Ascending aorta (tissue), 2 donors: ENCODE measurements around the gene MARS2. TPM values are rescaled to one million over a fixed set of nuclear protein-coding genes. Genes with fewer than 3 reads are reported as not detected.
"Not testable (repeated sequence)": the region's sequence is repeated elsewhere in the genome, so short reads cannot be mapped to it uniquely, and the experiment has no call there.

Source experiments
- DNase-seq, 2 donors: peaks; one replicate each; pipeline ENCODE4 v3.0.0-alpha.2; 2019; ENCODE audit warnings: low spot score in 2 of 2
- H3K27ac ChIP-seq, 2 donors: fragments of 200-600 bp; sonication (generic); one replicate each; pipeline ENCODE4 v1.5.1; 2016 to 2017; ENCODE audit warnings: mild to moderate bottlenecking in 1 of 2
- H3K27me3 ChIP-seq: fragments of 200-600 bp; sonication (generic); one replicate; pipeline ENCODE4 v1.5.1; 2017
- H3K36me3 ChIP-seq, 2 donors: fragments of 200-600 bp; sonication (generic); one replicate each; pipeline ENCODE4 v1.5.1; 2016
- H3K4me1 ChIP-seq, 2 donors: fragments of 200-600 bp; sonication (generic); one replicate each; pipeline ENCODE4 v1.5.1; 2016 to 2017; ENCODE audit warnings: mild to moderate bottlenecking in 1 of 2
- H3K4me3 ChIP-seq, 2 donors: fragments of 200-600 bp; sonication (generic); one replicate each; pipeline ENCODE4 v1.5.1; 2016 to 2017; ENCODE audit warnings: mild to moderate bottlenecking in 1 of 2
- H3K9me3 ChIP-seq, 2 donors: fragments of 200-600 bp; sonication (generic); one replicate each; pipeline ENCODE4 v1.5.1; 2016
- intact Hi-C: fragments of 100-400 bp; cut with DNase I; formaldehyde crosslinking; loops from one replicate; pipeline ENCODE4 v1.15.1; 2023
- total RNA-seq: library from RNA; depleted of rRNA; stranded (reverse); fragments of >200 nt; gene quantifications from one replicate; pipeline ENCODE4 v1.1.0, GENCODE V29; 2016
- TF ChIP-seq, protein P1 (sequence below), 3 experiments: fragments of 200-600 bp in 2 of 3; fragments of 450-650 bp in 1 of 3; sonication (generic) in 2 of 3; IDR thresholded peaks; one replicate each; pipeline ENCODE4 v1.5.1; 2016 to 2019; ENCODE audit warnings: antibody characterized with exemption in 3 of 3, mild to moderate bottlenecking in 1 of 3, moderate library complexity in 1 of 3

Gene MARS2
- total RNA-seq, 1 donor from 2014 or later = 6.5 TPM

DNA sequence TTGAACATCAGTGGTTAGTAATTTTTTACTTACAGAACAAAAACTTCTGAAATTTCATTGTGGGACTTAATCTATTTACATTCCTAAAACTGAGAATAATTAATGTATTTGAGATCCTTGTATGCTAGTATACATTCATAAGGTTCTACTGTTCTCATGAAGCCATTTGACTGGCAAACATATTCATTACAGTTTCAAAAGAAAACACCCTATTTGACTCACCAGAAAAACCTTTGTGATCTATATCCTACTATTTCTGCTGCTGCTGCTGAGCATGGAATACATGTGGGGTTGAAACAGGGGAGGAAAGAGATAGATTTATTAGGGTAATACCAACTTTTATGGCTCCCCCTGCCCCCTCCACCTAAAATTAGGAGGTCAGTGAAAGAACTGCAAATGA is 21.8 kb downstream of the MARS2 start:
- Histone ChIP-seq H3K27ac (no peak overlapping the region), H3K4me1 (no peaks in the 10 kb centered on the region), H3K4me3 (no peak overlapping the region), H3K9me3 (peaks cover 0 to 5% of the 10 kb centered on the region in 2 donors), H3K36me3 (no peaks in the 10 kb centered on the region), H3K27me3 (no peaks in the 10 kb centered on the region)
- DNase-seq = no peak
- intact Hi-C loops = no loop called here
- TF ChIP-seq, protein P1, sequence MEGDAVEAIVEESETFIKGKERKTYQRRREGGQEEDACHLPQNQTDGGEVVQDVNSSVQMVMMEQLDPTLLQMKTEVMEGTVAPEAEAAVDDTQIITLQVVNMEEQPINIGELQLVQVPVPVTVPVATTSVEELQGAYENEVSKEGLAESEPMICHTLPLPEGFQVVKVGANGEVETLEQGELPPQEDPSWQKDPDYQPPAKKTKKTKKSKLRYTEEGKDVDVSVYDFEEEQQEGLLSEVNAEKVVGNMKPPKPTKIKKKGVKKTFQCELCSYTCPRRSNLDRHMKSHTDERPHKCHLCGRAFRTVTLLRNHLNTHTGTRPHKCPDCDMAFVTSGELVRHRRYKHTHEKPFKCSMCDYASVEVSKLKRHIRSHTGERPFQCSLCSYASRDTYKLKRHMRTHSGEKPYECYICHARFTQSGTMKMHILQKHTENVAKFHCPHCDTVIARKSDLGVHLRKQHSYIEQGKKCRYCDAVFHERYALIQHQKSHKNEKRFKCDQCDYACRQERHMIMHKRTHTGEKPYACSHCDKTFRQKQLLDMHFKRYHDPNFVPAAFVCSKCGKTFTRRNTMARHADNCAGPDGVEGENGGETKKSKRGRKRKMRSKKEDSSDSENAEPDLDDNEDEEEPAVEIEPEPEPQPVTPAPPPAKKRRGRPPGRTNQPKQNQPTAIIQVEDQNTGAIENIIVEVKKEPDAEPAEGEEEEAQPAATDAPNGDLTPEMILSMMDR (IDR thresholded peaks at IDR 0.05) = no peak

DNA sequence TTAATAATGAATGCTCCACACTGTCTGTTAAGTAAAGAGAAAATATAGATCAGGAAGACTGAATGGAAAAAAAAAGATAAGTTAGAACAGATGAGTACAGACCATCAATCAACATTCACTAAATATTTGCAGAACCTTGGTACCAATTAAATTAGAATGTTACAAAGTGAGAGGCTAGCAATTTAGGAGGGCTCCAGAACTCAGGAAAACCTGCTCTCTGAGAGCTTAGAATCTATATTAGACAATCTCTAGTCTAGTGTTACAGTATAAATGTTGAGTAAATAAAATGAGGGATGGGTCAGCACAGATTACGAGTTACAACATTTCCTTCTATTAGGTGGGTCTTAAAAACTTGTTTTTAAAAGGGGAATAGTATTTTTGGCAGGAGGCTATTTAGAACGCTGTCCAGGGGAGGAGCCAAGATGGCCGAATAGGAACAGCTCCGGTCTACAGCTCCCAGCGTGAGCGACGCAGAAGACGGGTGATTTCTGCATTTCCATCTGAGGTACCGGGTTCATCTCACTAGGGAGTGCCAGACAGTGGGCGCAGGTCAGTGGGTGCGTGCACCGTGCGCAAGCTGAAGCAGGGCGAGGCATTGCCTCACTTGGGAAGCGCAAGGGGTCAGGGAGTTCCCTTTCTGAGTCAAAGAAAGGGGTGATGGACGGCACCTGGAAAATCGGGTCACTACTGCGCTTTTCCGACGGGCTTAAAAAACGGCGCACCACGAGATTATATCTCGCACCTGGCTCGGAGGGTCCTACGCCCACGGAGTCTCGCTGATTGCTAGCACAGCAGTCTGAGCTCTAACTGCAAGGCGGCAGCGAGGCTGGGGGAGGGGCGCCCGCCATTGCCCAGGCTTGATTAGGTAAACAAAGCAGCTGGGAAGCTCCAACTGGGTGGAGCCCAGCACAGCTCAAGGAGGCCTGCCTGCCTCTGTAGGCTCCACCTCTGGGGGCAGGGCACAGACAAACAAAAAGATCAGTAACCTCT is 23.7 kb downstream of the MARS2 start:
- DNase-seq, H3K27me3 ChIP-seq, intact Hi-C loops, H3K4me1 ChIP-seq, H3K4me3 ChIP-seq, H3K27ac ChIP-seq, H3K36me3 ChIP-seq, H3K9me3 ChIP-seq: not testable (repeated sequence)

DNA sequence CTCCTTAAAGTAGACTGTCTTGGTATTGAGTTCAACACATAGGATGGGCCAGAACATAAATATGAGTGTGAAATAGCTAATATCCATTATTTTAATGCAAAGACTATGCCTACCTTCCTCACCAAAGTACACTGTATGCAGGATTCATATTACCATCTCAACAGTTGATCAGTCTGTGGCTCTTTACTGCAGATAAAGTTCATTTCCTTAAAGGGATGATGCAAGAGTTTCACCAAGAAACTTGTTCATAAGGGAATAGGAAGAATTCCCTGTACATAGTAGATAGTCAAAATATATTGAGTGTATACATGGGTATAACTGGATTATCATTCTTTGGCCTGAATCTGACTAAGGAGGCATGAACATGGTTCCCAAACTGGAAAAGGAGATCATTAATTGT is 35.0 kb downstream of the MARS2 start:
- DNase-seq = no peak
- Histone ChIP-seq H3K4me3 (no peak overlapping the region), H3K27ac (no peak overlapping the region), H3K9me3 (no peaks in the 10 kb centered on the region), H3K4me1 (no peaks in the 10 kb centered on the region), H3K27me3 (no peaks in the 10 kb centered on the region), H3K36me3 (no peaks in the 10 kb centered on the region)
- TF ChIP-seq, protein P1 (IDR thresholded peaks at IDR 0.05) = no peak
- intact Hi-C loops = no loop called here

Other genes with a start within 250 kb of the MARS2 start
- gene HSPD1, start 205.5 kb upstream of the MARS2 start, total RNA-seq = 110 TPM
- 72.7 TPM for gene HSPE1, start 205.0 kb upstream of the MARS2 start, total RNA-seq
- 29.2 TPM for gene MOB4, start 189.3 kb upstream of the MARS2 start, total RNA-seq
- gene RFTN2, start 29.8 kb upstream of the MARS2 start, total RNA-seq = 4.8 TPM
- not detected for gene BOLL, start 80.0 kb downstream of the MARS2 start, total RNA-seq
- gene PLCL1, start 99.2 kb downstream of the MARS2 start, total RNA-seq = 14.3 TPM